Stimulated activated CD4-positive, alpha-beta T cell treated with anti-CD3 and anti-CD28 coated beads, Interleukin-15, amount 100 ng/mL, for 24 hours (primary cell): ENCODE results near the gene PHF21B.
A peak's percentile ranks its signal among the peaks of the same experiment; 100 is the strongest.

ENCODE experiments used
- DNase-seq: peaks from one replicate; pipeline ENCODE4 v3.0.0-alpha.2; 2020

The PHF21B gene

DNA sequence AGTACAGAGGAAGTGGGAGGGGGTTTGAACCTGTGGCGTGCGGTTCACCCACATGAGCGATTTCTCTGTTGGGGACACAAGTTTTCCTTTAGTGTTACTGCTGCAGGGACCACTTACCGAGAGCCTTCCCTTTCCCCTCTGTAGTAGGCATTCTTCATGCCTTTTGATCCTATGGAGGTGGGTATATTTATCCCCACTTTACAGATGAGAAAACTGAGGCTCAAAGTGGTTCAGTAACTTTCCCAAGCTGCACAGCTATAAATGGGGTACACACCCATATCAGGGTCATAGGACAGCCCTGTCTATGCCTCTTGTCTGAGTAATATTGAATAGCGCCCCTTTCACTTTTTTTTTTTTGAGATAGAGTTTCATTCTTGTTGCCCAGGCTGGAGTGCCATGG, 3.3 kb upstream of the PHF21B start:
- DNase-seq = no peak

DNA sequence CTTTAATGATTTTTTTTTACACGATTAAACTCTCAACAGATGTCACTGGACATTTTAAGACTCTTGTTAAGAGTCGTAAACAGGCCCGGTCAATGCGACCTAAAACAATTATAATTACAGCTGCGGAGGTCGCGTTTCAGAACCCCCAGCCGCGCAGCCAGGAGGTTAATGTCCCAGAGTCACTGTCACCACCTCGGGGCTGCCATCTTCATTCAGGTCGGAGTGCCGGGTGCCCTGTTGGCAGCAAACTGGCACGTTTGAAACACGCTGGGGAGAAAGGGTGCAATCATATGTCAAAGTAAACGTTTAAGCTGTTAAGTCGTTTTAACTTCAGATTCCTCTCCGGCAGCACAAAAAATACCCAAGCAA, 711 bp upstream of the PHF21B start:
- no peak for DNase-seq

DNA sequence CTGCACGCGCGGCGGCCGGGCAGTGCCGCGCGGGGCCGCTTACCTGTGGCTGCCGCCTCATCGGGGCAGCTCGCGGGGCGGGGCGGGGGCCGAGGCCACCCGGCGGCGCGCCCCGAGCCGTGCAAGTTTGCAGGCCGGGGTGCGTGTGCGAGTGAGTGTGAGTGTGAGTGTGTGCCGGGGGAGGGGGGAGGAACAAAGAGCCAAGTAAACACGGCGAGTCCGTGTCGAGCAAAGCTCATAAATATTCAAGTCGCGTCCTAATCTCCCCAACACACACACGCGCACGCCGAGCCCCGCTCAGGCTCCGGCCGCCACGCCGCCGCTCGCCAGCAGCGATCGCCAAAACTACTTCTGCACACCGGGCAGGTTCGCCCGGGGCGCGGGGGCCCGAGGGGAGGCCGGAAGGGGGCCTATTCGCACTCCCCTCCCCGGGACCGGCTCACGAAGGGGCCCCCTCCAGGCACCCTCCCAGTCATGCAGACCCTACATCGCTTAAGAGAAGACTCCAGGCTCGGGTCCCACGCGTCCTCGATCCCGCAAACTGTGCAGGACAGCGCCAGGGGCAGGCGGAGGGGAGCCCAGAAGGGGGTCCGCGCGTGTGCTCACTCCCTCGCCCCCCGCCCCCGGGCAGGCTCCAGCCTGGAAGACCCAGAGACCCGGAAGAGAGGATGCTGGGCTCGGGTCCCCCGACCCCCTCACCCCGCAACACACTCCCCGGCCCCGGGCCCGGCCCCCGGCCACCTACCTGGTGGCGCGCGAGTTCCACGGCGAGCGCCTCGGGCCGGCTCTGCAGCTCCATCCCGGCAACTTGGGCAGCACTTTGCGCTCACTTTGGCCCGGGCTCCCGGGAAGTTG, 827 bp downstream of the PHF21B start:
- peak; percentile 26 for DNase-seq

DNA sequence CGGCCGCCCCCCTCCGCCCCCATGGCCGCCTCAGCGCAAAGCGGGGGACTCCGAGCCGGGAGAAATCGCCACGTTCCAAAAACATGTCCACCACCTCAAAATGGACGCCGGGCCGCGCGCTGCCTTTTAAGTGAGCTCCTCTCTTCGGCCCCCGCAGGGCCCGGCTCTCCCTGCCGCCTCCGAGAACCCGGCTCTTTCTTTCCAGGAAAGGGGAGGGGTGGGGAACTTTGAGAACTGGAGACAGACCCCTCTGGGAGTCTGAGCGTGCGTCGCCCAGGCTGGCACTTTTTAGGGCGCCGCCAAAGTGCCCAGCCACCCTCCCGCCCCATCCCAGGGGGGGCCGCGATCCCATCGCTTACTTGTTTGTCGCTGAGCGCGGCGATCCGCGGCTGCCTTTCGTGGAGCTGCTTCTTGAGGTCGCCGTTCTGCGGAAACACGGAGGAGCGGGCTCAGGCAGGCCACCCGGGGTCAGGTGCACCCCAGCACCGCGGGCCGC, 1.6 kb downstream of the PHF21B start:
- DNase-seq = peak; percentile 25

DNA sequence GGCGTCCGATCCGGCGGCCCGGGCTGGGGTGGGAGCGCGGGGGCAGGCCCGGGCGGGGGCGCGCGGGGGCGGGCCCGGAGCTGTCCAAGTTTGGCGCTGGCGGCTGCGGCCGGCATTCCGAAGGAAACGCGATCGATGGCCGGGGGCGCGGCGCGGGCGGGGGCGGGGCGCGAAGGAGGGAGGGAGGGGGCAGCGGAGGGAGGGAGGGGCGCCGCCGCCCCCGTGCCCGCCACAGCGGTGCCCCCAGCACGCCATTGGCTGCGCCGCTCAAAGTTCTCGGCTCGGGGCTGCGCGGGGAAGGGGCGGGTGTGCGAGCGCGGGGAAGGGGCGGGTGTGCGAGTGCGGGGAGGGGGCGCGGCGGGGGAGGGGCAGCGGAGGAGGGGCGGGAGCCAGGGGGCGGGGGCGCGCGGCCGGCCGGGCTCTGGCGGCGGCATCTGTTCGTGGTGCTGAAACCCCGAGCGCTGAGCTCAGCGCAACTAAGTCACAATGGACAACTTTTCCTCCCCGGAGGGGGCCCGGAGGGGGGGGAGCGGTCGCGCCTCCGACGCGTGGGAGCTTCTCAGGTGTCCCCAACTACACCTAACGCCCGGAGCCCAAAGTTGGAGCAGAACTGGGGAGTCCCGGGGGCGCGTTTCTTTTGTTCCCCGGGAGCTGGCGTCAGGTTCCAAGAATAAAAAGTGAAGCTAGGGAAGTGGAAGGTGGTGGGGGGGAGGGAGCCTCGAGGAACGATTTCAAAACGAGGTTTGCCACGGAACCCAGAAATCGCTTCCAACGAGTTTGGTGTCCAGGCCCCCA, 2.2 kb downstream of the PHF21B start:
- peak; percentile 24 for DNase-seq

DNA sequence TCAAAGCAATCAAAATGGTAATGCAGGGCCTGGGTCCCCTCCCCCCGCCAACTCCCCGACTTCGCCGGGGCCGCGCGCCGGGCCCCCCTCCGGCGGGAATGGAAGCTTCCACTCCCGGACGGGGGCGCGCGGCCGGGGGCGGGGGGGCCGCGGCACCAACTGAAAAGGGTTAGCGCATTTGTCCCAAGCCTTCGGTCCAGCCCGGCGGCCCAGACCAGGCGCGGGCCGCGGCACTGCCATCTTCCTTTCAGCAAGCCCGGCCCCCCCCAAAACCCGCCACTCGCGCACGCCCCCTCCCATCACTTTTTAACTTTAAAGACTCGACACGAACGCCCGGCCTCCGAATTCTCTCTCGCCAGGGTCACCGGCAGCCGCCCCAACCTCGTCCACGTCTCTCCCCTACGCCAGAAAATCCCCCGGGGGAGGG, 2.8 kb downstream of the PHF21B start:
- DNase-seq = no peak

DNA sequence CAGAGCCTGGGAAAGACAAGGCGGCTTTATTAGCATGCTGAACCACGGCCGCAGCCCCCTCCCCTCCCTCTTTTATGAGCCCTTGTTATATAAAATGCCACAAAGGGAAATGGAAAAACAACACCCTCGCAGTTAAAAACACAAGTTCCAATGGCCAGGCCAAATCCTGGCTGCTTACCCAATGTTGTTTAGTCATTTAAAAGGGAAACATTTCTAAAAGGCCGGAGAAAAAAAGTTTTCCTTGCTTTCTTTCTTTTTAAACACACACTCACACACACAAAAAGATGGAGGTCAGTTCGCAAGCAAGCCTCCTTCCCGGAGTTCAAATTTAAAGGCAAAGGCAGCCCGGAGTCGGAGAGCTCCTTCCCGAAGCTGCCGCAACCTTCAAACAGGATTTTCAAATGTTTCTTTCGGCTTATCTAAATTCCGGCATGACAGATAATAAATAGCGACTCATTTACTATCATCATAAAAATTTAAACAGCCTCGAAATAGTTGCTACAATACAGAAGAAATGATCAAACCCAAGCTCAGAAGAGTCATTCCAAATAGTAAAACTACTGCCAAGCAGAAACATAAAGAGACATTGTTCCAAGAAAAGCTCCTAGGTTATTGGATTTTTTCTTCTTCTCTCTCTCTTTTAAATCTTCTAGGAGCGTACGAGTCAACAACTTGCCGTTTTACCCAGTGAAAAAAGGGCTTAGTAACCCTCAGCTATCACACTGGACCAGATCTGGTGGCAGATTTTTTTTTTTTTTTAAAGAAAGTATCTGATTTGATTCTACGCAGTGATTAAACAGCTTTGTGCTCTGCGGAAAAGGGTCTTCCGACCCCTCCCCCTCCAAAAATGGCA, 3.5 kb downstream of the PHF21B start:
- no peak for DNase-seq

DNA sequence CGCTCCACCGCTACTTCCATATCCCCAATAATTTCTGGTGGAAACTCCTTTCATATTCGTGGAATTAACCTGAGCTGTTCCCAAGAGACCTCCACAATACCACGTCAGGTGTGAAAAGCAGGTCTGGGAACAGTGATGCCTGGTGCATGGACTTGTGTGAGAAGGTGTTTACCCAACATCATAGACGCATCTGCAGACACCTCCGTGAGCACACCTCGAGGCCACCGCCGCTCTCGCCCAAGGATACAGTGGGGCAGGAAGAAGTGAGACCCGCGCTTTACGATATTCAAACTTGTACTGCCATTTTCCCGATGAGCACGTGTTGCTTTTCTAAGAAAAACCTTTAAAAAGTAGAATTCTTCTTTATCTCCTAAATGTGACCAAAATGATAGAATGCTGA, 8.2 kb downstream of the PHF21B start:
- no peak for DNase-seq

DNA sequence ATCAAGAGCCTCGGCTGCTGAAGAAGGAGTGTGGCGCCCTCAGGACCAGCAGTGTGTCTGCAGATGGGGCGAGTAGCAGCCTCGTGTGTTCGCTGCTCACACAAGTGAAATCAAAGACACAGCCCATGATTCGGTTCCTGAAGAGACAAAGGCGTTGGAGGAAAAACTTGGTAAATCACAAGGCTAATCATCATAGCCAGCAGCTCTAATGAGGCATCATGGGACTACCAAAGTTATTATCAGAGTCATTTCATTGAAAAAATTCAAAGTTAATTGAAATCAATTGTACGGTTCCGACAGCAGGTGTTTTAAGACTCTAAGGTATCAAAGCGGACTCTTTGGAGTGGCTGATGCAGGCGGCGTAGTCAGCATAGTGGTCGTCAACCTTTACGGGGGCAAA, 9.5 kb downstream of the PHF21B start:
- no peak for DNase-seq

DNA sequence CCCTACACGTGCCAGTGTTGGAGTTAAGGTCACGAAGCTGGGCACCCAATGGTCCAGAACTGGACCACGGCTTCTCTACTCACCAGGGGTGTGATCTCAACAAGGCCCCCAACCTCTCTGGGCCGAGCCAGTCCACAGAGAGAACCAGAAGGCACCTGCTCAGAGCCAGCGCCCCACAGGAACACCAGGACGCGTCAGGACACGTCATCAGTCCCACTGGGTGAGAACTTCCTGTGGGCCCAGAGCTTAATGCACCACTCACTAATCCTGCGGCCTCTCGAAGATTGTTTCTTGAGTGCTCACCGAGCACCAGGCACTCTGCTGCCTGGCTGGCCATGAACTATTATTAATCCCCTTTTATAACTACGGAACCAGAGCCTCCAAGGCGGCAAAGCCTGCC, 10.1 kb downstream of the PHF21B start:
- DNase-seq = no peak

DNA sequence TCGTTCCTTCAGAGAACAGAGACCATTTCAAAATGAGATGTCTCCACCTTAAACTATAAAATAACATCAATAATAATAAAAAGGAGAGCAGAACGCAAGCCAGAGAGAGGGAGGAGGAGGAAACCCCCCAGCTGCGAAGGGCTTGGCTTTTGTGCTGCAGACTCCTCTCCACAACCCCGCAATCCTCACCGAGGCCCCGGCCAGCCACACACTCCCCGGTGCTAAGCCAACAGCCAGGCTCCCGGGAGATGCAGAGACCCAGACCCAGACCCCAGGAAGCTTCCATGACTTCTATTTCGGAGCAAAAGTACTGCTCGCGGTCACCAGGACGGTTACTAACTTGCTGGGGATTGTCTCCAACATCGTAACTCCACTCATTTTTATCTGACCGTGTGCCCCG, 10.6 kb downstream of the PHF21B start:
- no peak for DNase-seq

DNA sequence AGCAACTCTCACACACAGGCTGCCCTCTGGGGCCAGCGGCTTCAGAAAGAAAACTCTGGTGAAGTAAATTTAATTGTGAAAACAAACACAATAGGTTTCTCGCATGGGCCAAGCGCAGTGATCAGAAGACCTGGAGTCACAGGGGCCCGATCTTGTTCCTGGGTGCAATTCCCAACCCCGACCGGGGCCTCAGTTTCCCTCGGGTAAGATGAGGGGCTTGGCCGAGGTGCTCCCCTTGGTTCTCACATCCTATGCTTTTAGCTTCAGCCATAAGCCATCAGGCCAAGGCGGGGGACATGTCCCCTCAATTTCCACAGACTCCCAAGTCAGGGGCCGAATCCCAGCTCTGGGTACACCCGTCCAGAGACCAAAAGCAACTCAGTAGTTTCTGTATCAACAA, 11.5 kb downstream of the PHF21B start:
- DNase-seq = no peak

DNA sequence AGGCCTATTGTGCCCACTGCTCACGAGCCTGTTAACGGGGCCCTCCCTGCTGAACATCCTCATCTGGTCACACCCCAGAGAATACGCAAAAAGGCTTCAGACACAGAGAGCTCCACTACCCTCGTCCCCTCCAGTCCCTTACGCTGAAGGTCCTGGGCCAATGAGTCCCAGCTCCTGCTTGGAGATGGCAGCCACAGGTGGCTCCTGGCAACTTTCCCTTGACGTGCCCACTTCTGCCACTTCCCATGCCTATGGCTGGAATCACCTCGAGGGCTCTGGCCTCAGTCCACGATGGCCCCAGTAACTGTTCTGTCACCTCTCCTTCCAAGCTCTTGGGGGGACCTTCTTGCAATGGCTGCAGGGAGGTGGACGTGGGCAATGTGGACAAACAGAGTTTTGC, 12.7 kb downstream of the PHF21B start:
- DNase-seq = no peak

DNA sequence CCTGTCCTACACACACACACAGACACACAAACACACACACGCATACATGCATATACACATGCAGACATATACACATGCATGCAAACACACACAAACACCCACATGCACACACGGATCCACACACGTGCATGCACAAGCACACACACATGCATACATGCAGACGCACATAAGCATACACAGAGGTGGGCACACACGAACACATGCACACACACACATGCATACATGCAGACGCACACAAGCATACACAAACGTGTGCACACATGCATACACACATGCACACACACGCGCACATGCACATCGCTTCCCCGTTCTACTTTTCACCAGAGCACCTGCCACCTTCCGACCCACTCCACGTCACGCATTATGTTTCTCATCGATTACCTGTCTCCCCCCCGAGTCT, 13.2 kb downstream of the PHF21B start:
- DNase-seq = no peak

DNA sequence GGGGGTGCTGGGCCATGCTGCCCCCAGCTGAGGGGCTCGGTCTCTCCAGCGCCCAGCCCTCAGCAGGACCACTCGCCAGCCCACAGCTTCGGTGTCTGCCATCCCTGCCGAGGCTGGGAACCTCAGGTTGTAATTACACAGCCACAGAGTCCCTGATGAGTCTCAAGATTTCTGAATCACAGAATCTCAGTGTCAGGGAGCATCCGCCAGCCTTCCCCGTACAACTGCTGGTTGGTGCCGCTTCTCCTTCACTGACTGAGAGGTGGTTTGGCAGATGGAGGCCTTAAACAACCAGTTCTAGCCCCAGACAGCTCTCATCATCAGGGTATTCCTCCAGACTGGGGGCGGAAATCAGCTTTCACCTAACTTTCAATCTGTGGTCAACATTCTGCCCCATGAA, 13.7 kb downstream of the PHF21B start:
- no peak for DNase-seq

DNA sequence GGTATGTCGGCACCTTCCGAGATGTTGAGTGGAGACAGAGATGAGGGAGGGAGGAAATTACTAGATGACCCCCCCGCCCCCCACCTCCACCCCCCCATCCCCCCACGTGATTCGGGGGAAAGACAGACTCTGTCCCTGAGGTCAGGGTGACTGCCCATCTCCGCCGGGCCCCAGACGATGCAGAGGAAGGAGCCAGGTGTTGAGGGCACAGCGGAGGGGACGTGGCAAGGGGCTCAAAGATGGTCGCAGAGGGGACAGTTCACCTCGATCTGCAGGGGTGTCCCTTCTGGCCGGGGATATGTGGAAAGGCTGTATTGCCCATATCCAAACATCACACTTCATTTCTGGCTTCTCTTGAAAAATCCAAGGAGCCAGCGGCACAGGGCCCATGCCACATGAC, 14.1 kb downstream of the PHF21B start:
- DNase-seq = no peak

DNA sequence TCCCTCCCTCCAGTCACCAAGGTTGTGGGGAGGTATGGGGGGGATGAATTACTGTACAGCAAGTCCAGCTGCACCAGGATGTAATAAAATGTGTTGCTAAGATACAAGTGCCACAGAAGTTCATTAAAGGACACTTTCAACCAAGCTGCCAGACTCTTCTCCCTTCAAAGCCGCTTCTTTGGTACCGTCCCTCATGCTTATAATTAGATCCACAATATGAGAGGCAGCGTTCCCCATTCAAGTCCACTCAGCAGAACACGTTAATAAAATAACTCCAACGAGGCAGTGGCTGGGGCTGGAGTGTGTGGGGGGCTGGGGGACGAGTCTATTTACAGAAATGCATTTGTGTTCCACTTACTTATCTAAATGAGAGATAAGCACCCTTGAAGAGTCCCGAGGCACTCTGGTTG, 14.7 kb downstream of the PHF21B start:
- DNase-seq = no peak

DNA sequence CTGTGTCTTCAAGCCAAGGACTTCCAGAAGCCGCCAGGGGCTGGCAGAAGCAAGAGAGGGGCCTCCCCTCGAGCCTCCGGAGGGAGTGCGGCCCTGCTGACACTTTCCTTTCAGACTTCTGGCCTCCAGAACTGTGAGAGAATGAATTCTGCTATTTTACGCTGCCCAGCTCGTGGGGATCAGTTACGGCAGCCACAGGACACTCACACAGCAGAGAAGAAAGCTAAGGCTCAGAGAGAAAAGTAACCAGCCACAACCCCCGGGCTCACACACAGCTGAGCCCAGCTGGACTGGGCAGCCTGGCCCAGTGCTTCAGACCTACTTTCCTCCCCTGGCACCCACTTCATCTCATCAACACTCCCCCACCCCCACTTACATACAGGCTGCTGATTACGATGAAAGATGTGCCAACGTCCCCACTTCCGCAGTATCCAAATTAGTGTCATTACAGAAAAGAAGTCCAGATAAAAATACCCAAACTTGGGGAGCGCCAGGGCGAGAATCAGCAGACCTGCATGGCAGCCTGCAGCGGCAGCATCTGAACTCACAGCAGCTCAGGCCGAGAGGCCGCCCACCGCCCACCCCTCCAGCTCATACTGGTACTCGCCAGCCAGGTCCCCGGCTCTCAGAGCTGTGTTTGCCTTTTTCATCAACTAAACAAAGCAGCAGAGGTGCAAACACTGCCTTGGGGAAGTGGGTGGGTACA, 15.3 kb downstream of the PHF21B start:
- DNase-seq = no peak

DNA sequence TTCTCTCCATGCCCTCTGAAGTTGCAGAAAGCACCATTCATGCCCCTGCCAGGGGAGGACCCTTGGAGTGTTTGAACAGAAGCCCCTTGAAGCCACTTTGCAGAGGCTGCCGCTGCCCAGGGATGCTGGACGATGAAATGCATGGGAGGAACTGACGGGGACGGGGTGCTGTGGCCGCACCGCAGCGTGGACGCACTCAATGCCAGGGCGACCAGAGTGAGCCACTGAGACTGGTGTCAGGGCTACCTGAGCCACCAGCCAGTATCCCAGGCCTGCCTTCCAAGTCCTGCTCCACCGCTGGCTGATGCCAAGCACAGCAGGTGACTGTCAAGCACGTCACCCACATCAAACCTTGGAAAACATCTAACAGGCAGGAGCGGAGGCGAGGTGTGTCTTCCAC, 17.6 kb downstream of the PHF21B start:
- DNase-seq = no peak

DNA sequence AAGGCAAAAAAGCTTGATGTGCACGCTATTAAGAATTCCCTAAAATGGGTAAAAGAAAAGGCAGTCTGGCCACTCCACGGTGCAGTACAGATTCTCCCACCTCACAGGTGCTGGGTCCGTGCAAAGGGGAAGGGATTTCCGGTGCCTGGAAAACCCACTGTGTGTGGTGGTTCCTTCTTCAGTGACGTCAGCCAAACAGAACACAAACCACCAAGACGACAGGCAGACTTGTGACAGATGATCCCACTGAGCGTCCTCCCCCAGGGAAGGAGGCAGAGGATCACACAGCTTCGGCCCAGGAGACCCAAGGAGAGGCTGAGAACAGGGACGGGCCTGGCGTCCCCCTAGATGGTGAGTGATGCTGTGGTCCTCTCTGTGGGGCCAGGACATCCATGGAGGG, 18.6 kb downstream of the PHF21B start:
- DNase-seq = no peak

DNA sequence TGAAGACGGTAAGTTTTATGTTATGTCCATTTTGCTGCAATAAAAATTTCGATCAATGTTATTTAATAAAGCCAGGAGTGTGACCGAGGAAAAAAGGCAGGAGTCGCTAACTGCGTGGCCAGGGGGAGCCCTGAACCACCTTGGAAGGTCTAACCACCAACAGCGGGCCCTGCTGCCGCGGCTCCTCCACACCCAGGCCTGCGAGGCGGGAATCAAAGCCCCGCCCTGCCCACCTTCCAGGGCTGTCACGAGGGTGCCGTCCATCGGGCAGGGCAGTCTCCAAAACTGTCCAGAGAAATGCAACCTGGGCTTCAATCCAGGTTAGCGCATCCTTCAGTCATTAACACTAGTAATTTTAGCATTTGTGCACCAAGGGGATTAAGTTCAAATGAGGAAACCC, 19.0 kb downstream of the PHF21B start:
- no peak for DNase-seq

DNA sequence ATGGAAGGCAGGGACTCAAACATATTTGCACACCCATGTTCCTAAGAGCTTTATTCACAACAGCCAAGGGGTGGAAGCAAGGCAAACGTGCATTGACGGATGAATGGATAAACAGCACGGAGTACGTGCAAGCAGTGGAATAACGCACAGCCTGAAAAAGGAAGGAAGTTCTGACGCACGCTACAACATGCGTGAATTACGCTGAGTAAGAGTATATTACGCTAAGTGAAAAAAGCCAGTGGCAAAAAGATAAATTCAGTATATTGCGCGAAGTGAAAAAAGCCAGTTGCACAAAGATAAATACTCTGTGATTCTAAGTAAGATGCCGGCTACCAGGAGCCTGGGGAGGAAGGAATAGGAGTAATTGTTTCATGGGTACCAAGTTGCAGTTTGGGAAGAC, 19.5 kb downstream of the PHF21B start:
- DNase-seq = no peak

DNA sequence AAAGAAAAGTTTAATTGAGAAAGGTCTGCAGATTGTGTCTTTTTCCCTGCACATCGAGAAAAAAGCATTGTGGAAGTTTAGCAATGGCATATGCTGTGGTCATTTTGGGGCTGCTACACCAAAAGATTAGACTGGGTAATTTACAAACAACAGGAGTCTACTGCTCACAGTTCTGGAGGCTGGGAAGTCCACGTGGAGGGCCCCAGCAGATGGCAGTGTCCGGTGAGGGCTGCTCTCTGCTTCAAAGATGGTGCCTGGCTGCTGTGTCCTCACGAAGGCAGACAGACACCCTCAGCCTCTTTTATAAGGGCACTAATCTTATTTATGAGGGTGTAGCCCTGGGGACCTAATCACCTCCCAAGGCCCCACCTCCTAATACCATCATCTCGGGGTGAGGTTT, 21.1 kb downstream of the PHF21B start:
- no peak for DNase-seq
